GM12878 (cell line): ENCODE measurements around the gene DXO. TPM values are rescaled to one million over a fixed set of nuclear protein-coding genes. Genes with fewer than 3 reads are reported as not detected.
A peak's percentile ranks its signal among the peaks of the same experiment; 100 is the strongest.

Experiments
- ASH2L ChIP-seq: fragments of 300-600, 200-600 bp; sonication (generic); IDR thresholded peaks from 2 replicates; pipeline ENCODE4 v1.6.1; 2017; ENCODE audit warnings: low read depth, mild to moderate bottlenecking, borderline replicate concordance
- ATF7 ChIP-seq: fragments of 450-650 bp; IDR thresholded peaks from 2 replicates; pipeline ENCODE4 v1.6.1; 2016; ENCODE audit warnings: low read depth, mild to moderate bottlenecking
- BCLAF1 ChIP-seq: fragments of 450-650 bp; IDR thresholded peaks from 2 replicates; pipeline ENCODE4 v1.6.1; 2017; ENCODE audit warnings: antibody characterized with exemption, mild to moderate bottlenecking, moderate library complexity
- DPF2 ChIP-seq: fragments of 450-650 bp; IDR thresholded peaks from 2 replicates; pipeline ENCODE4 v1.6.1; 2017; ENCODE audit warnings: mild to moderate bottlenecking
- FOS ChIP-seq: IDR thresholded peaks from 3 replicates; pipeline ENCODE4 v1.6.1; 2011; ENCODE audit warnings: borderline replicate concordance; ENCODE audit not compliant: insufficient read length; ENCODE audit errors: extremely low read depth
- HDGF ChIP-seq: fragments of 450-650 bp; IDR thresholded peaks from 2 replicates; pipeline ENCODE4 v1.6.1; 2016; ENCODE audit warnings: antibody characterized with exemption
- HSF1 ChIP-seq: fragments of 150-350 bp; IDR thresholded peaks from 2 replicates; pipeline ENCODE4 v1.6.1; 2014; ENCODE audit warnings: mild to moderate bottlenecking, low read depth, low read length
- JUND ChIP-seq: IDR thresholded peaks from 2 replicates; pipeline ENCODE4 v1.6.1; 2012; ENCODE audit warnings: low read depth, mild to moderate bottlenecking, low read length, improper control_type of control experiment, moderate library complexity
- NR2F1 ChIP-seq: fragments of 450-650 bp; conservative IDR thresholded peaks from 2 replicates; pipeline ENCODE4 v1.6.1; 2017; ENCODE audit warnings: mild to moderate bottlenecking
- PAX8 ChIP-seq: fragments of 450-650 bp; IDR thresholded peaks from 2 replicates; pipeline ENCODE4 v1.6.1; 2017; ENCODE audit warnings: mild to moderate bottlenecking, moderate library complexity
- REST ChIP-seq: IDR thresholded peaks from 2 replicates; pipeline ENCODE4 v1.6.1; 2012; ENCODE audit warnings: mild to moderate bottlenecking, low read depth, low read length
- SIN3A ChIP-seq: IDR thresholded peaks from 2 replicates; pipeline ENCODE4 v1.6.1; 2012; ENCODE audit warnings: low read depth, low read length, improper control_type of control experiment
- SIX5 ChIP-seq: IDR thresholded peaks from 2 replicates; pipeline ENCODE4 v1.6.1; 2011; ENCODE audit warnings: mild to moderate bottlenecking, low read depth, low read length, moderate library complexity; ENCODE audit not compliant: severe bottlenecking
- SKIL ChIP-seq: fragments of 450-650 bp; IDR thresholded peaks from 2 replicates; pipeline ENCODE4 v1.6.1; 2017; ENCODE audit warnings: mild to moderate bottlenecking, low read depth, inconsistent platforms; ENCODE audit not compliant: poor library complexity, severe bottlenecking
- SMC3 ChIP-seq: IDR thresholded peaks from 2 replicates; pipeline ENCODE4 v1.6.1; 2011; ENCODE audit warnings: low read length, improper control_type of control experiment, borderline replicate concordance
- SREBF2 ChIP-seq: IDR thresholded peaks from 2 replicates; pipeline ENCODE4 v1.6.1; 2012; ENCODE audit warnings: mild to moderate bottlenecking, low read length
- YBX1 ChIP-seq: fragments of 450-650 bp; IDR thresholded peaks from 2 replicates; pipeline ENCODE4 v1.6.1; 2016; ENCODE audit warnings: antibody characterized with exemption
- ZBTB33 ChIP-seq: fragments of 450-650 bp; IDR thresholded peaks from 2 replicates; pipeline ENCODE4 v1.6.1; 2017; ENCODE audit warnings: mild to moderate bottlenecking
- polyA plus RNA-seq, 11 experiments: library from polyadenylated mRNA; depleted of rRNA in 4 of 11; unstranded in 6 of 11; stranded (reverse) in 5 of 11; fragments of >200 nt; fragmentation: Nextera tagmentation in 4 of 11; fragmentation: Illumina TruSeq in 1 of 11; extraction: Ambion mirVana in 4 of 11; extraction: Trizol in 1 of 11; gene quantifications; 1 replicate in 1 of 11; 2 replicates in 10 of 11; pipeline versions ENCODE4 v1.2.1 to v1.2.3, GENCODE V29; 2011 to 2016; ENCODE audit warnings: inconsistent platforms in 2 of 11, missing spikeins in 2 of 11, low read depth in 1 of 11
- total RNA-seq, 4 experiments: library from RNA; depleted of rRNA in 3 of 4; stranded (reverse); fragments of >200 nt in 3 of 4; fragmentation: Illumina TruSeq in 1 of 4; extraction: Trizol in 1 of 4; gene quantifications; 2 replicates each; pipeline versions ENCODE4 v1.2.1 to v1.2.3, GENCODE V29; 2013 to 2021

Gene DXO
- total and polyA plus RNA-seq, 10 of the 15 experiments (the other 5 are each of a cell fraction or from before 2014, with no cell fraction given) = 4.5 to 21.4 (median 16.3) TPM

GRCh38 chr6:31971993-31972708, at the start of gene DXO (continued):
- TF ChIP-seq SKIL (peak; percentile 54), YBX1 (no peak), FOS (no peak), PAX8 (no peak), SMC3 (no peak), SREBF2 (0 out of 2 replicates have a peak, but pooled peaks have one; percentile 6), JUND (no peak), DPF2 (peak; percentile 33; the same call in 1 of the 2 replicates), NR2F1 (peak; percentile 46; the same call in 1 of the 2 replicates), HSF1 (no peak), REST (no peak), BCLAF1 (no peak), SIX5 (no peak), ASH2L (0 out of 2 replicates have a peak, but pooled peaks have one; percentile 90), SIN3A (peak; percentile 87), HDGF (peak; percentile 86; the same call in 1 of the 2 replicates), ZBTB33 (0 out of 2 replicates have a peak, but pooled peaks have one; percentile 34), ATF7 (no peak; the same call in 1 of the 2 replicates)
